ENCODE measurements around the gene FAM114A1. TPM values are rescaled to one million over a fixed set of nuclear protein-coding genes. Genes with fewer than 3 reads are reported as not detected.

The FAM114A1 gene
- total and polyA plus RNA-seq, 2 of the 4 experiments (the other 2 are of a cell fraction), result 135 to 649 TPM

DNA sequence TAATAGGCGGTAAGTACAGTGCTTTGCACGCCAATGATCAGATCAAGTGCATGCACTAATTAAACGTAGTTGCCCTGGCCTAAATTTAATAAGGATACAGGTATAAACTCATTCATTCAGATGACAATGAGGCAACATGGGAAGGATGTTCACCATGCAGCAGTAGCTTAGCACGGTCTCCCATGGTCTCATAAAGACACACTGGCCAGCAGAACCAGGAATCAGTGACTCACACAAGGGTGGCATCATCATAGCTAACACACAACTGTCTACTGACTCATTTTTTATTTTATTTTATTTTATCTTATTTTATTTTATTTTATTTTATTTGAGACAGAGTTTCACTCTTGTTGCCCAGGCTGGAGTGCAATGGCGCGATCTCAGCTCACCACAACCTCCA is 121.9 kb downstream of the FAM114A1 start:
- Histone ChIP-seq H4K5ac (ENCODE audit: low read depth, low read length) (no peak overlapping the region), H3K4me1 (ENCODE audit: control insufficient read depth, insufficient read depth, low read length) (peaks cover 14% of the 10 kb centered on the region), H3K9ac (ENCODE audit: low read depth, low read length) (no peak overlapping the region), H2BK5ac (ENCODE audit: low read depth, low read length, poor library complexity, severe bottlenecking) (no peak overlapping the region), H3K14ac (replicated peaks; ENCODE audit: low read depth, low read length) (no peak overlapping the region), H3K79me1 (ENCODE audit: low read depth in 1 of 2, low read length in 2 of 2) (peaks cover 0 to 7% of the 10 kb centered on the region in 2 experiments; a peak in 1 of 4 replicates), H4K20me1 (ENCODE audit: insufficient read depth, low read length) (no peaks in the 10 kb centered on the region), H3K4me2 (ENCODE audit: low read depth, low read length) (no peak overlapping the region), H3K9me1 (ENCODE audit: insufficient read depth, low read length) (peaks cover 13% of the 10 kb centered on the region; the same call in 1 of the 2 replicates), H2AK5ac (ENCODE audit: low read depth, low read length) (peak overlapping the region; percentile 63; the same call in 1 of the 2 replicates), H2AK9ac (replicated peaks; ENCODE audit: low read depth, low read length, poor library complexity) (no peak overlapping the region), H2BK120ac (ENCODE audit: low read depth, low read length) (no peak overlapping the region), H3K4me3 (ENCODE audit: insufficient read depth, low read depth, low read length) (no peak overlapping the region), H2BK20ac (ENCODE audit: low read depth, low read length) (no peak overlapping the region; the same call in 1 of the 2 replicates), H4K8ac (ENCODE audit: low read depth in 2 of 2, low read length in 2 of 2) (0 out of 4 replicates have a peak overlapping the region, but pooled peaks of 1 of the 2 experiments have one; percentile 11), H3K4ac (ENCODE audit: low read depth, low read length) (0 out of 2 replicates have a peak overlapping the region, but pooled peaks have one; percentile 36), H2AFZ (replicated peaks; ENCODE audit: low read length, poor library complexity) (no peak overlapping the region), H3K27ac (ENCODE audit: insufficient read depth, low read length) (no peak overlapping the region), H3K23ac (ENCODE audit: low read depth, low read length) (no peak overlapping the region), H2BK15ac (ENCODE audit: low read depth, low read length) (peak overlapping the region; percentile 50; the same call in 1 of the 3 replicates), H3K27me3 (ENCODE audit: control insufficient read depth, insufficient read depth, low read length) (no peaks in the 10 kb centered on the region), H4K91ac (ENCODE audit: insufficient read depth, low read depth, low read length) (peak overlapping the region; percentile 27; the same call in 1 of the 2 replicates), H3K56ac (ENCODE audit: extremely low read depth, insufficient read depth, low read length) (no peak overlapping the region), H3K18ac (ENCODE audit: low read depth, low read length) (peak overlapping the region; percentile 4; the same call in 1 of the 2 replicates), H3K9me3 (ENCODE audit: control insufficient read depth, insufficient read depth, low read length) (no peaks in the 10 kb centered on the region), H3K36me3 (ENCODE audit: control insufficient read depth, insufficient read depth, low read length) (no peaks in the 10 kb centered on the region)
- BruUV-seq (replicated peaks), result no TSS peak
- ChIA-PET CTCF (no interaction called here), POLR2A (ENCODE audit: unreplicated experiment) (no interaction called here)
- TF ChIP-seq CEBPB (IDR thresholded peaks at IDR 0.05; ENCODE audit: low read depth, low read length) (peak; percentile 18; the same call in 1 of the 2 replicates), CHD1 (IDR thresholded peaks at IDR 0.05; ENCODE audit: low read depth, low read length) (no peak), RCOR1 (IDR thresholded peaks at IDR 0.05; ENCODE audit: insufficient replicate concordance, low read length) (no peak), FOS (IDR thresholded peaks at IDR 0.05; ENCODE audit: low read depth, low read length) (peak; percentile 28; the same call in 1 of the 2 replicates), MAZ (IDR thresholded peaks at IDR 0.05; ENCODE audit: borderline replicate concordance, low read depth, low read length) (no peak), POLR2A (IDR thresholded peaks at IDR 0.05; ENCODE audit: low read depth, low read length) (no peak), BHLHE40 (IDR thresholded peaks at IDR 0.05; ENCODE audit: low read depth, low read length) (no peak), MAFK (IDR thresholded peaks at IDR 0.05; ENCODE audit: low read depth, low read length) (no peak)
- TF ChIP-seq, protein P1, sequence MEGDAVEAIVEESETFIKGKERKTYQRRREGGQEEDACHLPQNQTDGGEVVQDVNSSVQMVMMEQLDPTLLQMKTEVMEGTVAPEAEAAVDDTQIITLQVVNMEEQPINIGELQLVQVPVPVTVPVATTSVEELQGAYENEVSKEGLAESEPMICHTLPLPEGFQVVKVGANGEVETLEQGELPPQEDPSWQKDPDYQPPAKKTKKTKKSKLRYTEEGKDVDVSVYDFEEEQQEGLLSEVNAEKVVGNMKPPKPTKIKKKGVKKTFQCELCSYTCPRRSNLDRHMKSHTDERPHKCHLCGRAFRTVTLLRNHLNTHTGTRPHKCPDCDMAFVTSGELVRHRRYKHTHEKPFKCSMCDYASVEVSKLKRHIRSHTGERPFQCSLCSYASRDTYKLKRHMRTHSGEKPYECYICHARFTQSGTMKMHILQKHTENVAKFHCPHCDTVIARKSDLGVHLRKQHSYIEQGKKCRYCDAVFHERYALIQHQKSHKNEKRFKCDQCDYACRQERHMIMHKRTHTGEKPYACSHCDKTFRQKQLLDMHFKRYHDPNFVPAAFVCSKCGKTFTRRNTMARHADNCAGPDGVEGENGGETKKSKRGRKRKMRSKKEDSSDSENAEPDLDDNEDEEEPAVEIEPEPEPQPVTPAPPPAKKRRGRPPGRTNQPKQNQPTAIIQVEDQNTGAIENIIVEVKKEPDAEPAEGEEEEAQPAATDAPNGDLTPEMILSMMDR (conservative IDR thresholded peaks at IDR 0.05; ENCODE audit: low read depth, low read length), result no peak
- TF ChIP-seq, protein P2, sequence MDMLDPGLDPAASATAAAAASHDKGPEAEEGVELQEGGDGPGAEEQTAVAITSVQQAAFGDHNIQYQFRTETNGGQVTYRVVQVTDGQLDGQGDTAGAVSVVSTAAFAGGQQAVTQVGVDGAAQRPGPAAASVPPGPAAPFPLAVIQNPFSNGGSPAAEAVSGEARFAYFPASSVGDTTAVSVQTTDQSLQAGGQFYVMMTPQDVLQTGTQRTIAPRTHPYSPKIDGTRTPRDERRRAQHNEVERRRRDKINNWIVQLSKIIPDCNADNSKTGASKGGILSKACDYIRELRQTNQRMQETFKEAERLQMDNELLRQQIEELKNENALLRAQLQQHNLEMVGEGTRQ (IDR thresholded peaks at IDR 0.05; ENCODE audit: low read depth, low read length), result no peak
- WGBS, 2 experiments (ENCODE audit: extremely low coverage in 2 of 2, insufficient read length in 1 of 2), result 83% methylated on average over 1 of the region's 6 CpGs; no CpG with 5 or more reads in 1 of the 2 experiments
- in situ Hi-C loops (cut with MboI; ENCODE audit: low sequenced_read_pairs) (no loop called here), dilution Hi-C loops (cut with HindIII; ENCODE audit: low sequenced_read_pairs, unreplicated experiment) (no loop called here), intact Hi-C loops (cut with micrococcal nuclease) (no loop called here)
- 0 out of 2 replicates have a peak, but pooled peaks have one; percentile 40 for ATAC-seq (ENCODE audit: low read depth)
- DNase-seq, result peak; percentile 65
